Measurements from ENCODE around the gene ADGRF4.

DNA sequence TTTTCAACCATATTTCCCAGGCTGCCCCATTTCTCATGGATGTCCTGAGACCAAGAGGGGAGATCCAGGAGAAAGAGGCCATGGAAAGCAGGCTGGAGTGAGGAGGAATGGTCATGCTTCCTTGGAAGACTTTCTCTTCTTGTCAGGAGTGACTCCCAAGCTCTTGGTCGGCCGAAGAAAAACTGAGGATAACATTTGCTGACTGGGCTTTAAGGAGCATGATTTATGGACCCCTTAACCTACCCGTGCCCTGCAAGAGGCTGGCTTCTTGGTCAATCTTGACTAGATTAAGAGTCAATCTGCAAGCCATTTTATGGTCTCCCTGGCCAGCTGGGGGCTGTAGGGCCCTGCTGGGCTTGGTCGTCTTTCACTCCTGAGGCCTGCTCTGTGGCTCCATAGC lies 22.8 kb downstream of the ADGRF4 start:
- TF ChIP-seq, protein P1, sequence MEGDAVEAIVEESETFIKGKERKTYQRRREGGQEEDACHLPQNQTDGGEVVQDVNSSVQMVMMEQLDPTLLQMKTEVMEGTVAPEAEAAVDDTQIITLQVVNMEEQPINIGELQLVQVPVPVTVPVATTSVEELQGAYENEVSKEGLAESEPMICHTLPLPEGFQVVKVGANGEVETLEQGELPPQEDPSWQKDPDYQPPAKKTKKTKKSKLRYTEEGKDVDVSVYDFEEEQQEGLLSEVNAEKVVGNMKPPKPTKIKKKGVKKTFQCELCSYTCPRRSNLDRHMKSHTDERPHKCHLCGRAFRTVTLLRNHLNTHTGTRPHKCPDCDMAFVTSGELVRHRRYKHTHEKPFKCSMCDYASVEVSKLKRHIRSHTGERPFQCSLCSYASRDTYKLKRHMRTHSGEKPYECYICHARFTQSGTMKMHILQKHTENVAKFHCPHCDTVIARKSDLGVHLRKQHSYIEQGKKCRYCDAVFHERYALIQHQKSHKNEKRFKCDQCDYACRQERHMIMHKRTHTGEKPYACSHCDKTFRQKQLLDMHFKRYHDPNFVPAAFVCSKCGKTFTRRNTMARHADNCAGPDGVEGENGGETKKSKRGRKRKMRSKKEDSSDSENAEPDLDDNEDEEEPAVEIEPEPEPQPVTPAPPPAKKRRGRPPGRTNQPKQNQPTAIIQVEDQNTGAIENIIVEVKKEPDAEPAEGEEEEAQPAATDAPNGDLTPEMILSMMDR (optimal IDR thresholded peaks at IDR 0.05 in 1 of 3, IDR thresholded peaks at IDR 0.05 in 1 of 3, conservative IDR thresholded peaks at IDR 0.05 in 1 of 3; ENCODE audit: extremely low read depth in 1 of 3, insufficient read depth in 2 of 3, low read length in 3 of 3) = no peak
- no peak for TF ChIP-seq EZH2 (IDR thresholded peaks at IDR 0.05; ENCODE audit: low read length)
